ENCODE measurements around the gene CLCN6. TPM values are rescaled to one million over a fixed set of nuclear protein-coding genes. Genes with fewer than 3 reads are reported as not detected.

The CLCN6 gene
- total and polyA plus RNA-seq, 2 of the 13 experiments (the other 11 are each of a cell fraction or from before 2014, with no cell fraction given), result 14.9 to 19.3 TPM

DNA sequence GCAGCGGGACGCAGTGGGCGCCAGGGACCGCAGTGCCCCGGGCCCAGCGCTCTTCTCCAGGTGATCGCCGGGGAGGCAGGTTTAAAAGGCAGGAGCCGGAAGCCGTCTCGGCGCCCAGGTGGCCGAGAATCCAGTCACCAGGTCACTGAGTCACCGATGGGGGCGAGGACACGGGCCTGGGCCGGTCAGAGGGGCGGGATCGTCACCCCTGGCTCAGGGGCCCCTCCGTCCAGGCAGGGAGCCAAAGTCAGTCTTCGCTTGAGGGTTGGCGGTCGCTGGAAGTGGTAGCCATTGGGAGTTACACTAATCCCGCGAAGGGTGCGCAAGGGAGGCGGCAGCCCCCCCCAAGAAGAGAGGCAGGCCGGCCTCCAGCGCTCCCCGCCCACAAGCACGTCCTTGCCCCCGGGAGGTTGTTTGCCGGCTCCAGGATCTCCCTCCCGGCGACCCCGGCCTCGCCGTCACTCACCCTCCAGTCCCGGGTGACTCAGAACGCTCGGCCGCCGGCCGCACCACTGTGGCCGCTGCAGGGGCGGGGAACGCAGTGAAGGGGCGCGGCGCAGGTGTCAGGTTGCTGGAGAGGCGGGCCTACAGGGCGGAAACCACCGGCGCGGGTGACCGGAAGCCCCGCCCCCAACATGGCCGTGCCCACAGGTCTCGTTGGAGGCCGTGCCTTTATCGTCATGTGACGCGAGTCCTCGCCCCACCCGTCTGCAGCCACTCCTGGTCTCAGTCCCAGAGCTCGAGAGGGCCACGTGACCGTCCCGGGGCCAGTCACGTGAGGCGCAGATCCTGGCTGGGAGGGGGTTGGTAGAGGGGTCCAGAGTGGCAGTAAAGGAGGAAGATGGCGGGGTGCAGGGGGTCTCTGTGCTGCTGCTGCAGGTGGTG lies at the start of gene CLCN6, which contains the start of gene MTHFR (continued):
- TF ChIP-seq, protein P1, sequence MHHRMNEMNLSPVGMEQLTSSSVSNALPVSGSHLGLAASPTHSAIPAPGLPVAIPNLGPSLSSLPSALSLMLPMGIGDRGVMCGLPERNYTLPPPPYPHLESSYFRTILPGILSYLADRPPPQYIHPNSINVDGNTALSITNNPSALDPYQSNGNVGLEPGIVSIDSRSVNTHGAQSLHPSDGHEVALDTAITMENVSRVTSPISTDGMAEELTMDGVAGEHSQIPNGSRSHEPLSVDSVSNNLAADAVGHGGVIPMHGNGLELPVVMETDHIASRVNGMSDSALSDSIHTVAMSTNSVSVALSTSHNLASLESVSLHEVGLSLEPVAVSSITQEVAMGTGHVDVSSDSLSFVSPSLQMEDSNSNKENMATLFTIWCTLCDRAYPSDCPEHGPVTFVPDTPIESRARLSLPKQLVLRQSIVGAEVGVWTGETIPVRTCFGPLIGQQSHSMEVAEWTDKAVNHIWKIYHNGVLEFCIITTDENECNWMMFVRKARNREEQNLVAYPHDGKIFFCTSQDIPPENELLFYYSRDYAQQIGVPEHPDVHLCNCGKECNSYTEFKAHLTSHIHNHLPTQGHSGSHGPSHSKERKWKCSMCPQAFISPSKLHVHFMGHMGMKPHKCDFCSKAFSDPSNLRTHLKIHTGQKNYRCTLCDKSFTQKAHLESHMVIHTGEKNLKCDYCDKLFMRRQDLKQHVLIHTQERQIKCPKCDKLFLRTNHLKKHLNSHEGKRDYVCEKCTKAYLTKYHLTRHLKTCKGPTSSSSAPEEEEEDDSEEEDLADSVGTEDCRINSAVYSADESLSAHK (CRISPR knock-in tag; IDR thresholded peaks at IDR 0.05; ENCODE audit: borderline replicate concordance), result no peak
- TF ChIP-seq MIER2 (CRISPR knock-in tag; IDR thresholded peaks at IDR 0.05), result no peak
- no peak for TF ChIP-seq STAT5B (CRISPR knock-in tag; IDR thresholded peaks at IDR 0.05)
- no peak for TF ChIP-seq ZNF547 (CRISPR knock-in tag; IDR thresholded peaks at IDR 0.05)
- TF ChIP-seq, protein P2, sequence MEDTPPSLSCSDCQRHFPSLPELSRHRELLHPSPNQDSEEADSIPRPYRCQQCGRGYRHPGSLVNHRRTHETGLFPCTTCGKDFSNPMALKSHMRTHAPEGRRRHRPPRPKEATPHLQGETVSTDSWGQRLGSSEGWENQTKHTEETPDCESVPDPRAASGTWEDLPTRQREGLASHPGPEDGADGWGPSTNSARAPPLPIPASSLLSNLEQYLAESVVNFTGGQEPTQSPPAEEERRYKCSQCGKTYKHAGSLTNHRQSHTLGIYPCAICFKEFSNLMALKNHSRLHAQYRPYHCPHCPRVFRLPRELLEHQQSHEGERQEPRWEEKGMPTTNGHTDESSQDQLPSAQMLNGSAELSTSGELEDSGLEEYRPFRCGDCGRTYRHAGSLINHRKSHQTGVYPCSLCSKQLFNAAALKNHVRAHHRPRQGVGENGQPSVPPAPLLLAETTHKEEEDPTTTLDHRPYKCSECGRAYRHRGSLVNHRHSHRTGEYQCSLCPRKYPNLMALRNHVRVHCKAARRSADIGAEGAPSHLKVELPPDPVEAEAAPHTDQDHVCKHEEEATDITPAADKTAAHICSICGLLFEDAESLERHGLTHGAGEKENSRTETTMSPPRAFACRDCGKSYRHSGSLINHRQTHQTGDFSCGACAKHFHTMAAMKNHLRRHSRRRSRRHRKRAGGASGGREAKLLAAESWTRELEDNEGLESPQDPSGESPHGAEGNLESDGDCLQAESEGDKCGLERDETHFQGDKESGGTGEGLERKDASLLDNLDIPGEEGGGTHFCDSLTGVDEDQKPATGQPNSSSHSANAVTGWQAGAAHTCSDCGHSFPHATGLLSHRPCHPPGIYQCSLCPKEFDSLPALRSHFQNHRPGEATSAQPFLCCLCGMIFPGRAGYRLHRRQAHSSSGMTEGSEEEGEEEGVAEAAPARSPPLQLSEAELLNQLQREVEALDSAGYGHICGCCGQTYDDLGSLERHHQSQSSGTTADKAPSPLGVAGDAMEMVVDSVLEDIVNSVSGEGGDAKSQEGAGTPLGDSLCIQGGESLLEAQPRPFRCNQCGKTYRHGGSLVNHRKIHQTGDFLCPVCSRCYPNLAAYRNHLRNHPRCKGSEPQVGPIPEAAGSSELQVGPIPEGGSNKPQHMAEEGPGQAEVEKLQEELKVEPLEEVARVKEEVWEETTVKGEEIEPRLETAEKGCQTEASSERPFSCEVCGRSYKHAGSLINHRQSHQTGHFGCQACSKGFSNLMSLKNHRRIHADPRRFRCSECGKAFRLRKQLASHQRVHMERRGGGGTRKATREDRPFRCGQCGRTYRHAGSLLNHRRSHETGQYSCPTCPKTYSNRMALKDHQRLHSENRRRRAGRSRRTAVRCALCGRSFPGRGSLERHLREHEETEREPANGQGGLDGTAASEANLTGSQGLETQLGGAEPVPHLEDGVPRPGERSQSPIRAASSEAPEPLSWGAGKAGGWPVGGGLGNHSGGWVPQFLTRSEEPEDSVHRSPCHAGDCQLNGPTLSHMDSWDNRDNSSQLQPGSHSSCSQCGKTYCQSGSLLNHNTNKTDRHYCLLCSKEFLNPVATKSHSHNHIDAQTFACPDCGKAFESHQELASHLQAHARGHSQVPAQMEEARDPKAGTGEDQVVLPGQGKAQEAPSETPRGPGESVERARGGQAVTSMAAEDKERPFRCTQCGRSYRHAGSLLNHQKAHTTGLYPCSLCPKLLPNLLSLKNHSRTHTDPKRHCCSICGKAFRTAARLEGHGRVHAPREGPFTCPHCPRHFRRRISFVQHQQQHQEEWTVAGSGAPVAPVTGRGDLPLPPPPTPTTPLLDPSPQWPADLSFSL (CRISPR knock-in tag; IDR thresholded peaks at IDR 0.05), result no peak
- no peak for TF ChIP-seq REXO4 (CRISPR knock-in tag; IDR thresholded peaks at IDR 0.05; ENCODE audit: borderline replicate concordance)
- TF ChIP-seq ZNF816 (CRISPR knock-in tag; IDR thresholded peaks at IDR 0.05; ENCODE audit: borderline replicate concordance), result no peak; the same call in 1 of the 2 replicates
- TF ChIP-seq KDM6A (CRISPR knock-in tag; IDR thresholded peaks at IDR 0.05; ENCODE audit: low read depth), result no peak; the same call in 1 of the 2 replicates
- no peak for TF ChIP-seq RBM22 (optimal IDR thresholded peaks at IDR 0.05; ENCODE audit: low read length)
- no peak for TF ChIP-seq ZFYVE20 (CRISPR knock-in tag; IDR thresholded peaks at IDR 0.05; ENCODE audit: borderline replicate concordance, low read depth)
- TF ChIP-seq ELF4 (CRISPR knock-in tag; IDR thresholded peaks at IDR 0.05; ENCODE audit: borderline replicate concordance), result peak; percentile 56; the same call in 1 of the 2 replicates

Data from HepG2 (cell line).